Measurements from ENCODE around the gene QSOX2.

The QSOX2 gene

DNA sequence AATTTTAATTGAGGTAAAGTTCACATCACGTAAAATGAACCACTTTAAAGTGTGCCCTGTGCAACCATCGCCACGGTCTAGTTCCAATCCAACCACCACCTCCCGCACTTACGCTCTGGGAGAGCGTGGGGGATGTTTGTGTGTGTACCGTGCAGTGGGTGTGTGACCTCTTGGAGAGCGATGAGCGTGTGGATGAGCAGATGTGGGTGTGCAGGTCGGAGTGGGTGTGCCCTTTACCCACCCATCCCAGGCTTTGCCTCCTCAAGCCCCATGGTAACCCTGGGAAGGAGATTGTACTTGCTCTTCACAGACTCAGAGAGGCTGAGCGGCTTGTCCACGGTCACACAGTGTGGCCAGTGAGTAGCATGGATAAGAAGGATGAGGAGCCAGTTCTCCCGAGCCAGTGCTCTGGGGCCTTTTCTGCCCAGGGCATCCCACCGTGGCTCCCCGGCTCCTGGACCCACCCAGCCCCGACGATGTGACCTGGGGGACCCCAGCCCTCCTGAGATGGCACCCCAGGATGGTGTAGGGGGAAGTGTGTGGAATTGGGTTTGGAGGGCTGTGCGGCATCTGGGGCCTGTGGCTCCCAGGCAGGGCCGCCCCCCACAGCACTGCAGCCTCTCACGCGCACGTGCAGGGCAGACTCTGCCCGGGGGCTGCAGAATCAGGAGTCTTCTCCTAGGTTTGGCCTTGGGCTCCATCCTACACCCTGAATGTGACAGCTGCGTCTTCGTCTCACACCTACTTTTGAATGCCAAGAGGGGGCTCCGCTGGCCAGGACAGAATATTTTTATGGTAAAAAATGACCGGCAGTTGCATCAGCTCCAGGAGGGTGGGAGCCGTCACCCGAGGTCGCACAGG is 54.3 kb downstream of the QSOX2 start:
- no peak for TF ChIP-seq EZH2 (optimal IDR thresholded peaks at IDR 0.05; ENCODE audit: low read depth, low read length)
- TF ChIP-seq EZH2phosphoT487 (IDR thresholded peaks at IDR 0.05; ENCODE audit: low read length), result no peak
- Histone ChIP-seq H3K36me3 (replicated peaks; ENCODE audit: insufficient read depth, low read length) (no peaks in the 10 kb centered on the region), H3K9ac (ENCODE audit: low read length) (no peak overlapping the region), H3K4me2 (ENCODE audit: low read depth, low read length) (no peak overlapping the region), H3K9me3 (replicated peaks; ENCODE audit: insufficient read depth, low read length) (no peaks in the 10 kb centered on the region), H3F3A (ENCODE audit: insufficient read depth, low read length) (no peaks in the 10 kb centered on the region), H3K27me3 (replicated peaks; ENCODE audit: insufficient read depth, low read length) (peaks cover 89% of the 10 kb centered on the region), H3K79me2 (ENCODE audit: low read length) (no peaks in the 10 kb centered on the region), H4K20me1 (ENCODE audit: insufficient read depth, low read length) (no peaks in the 10 kb centered on the region; the same call in 1 of the 2 replicates), H3K4me1 (ENCODE audit: low read length) (no peaks in the 10 kb centered on the region), H3K9me2 (replicated peaks; ENCODE audit: insufficient read depth, low read length) (no peaks in the 10 kb centered on the region), H3K4me3 (ENCODE audit: low read length) (no peak overlapping the region), H3K27ac (ENCODE audit: low read length) (no peak overlapping the region), H2AFZ (ENCODE audit: low read length) (no peak overlapping the region)
- no peak for DNase-seq

DNA sequence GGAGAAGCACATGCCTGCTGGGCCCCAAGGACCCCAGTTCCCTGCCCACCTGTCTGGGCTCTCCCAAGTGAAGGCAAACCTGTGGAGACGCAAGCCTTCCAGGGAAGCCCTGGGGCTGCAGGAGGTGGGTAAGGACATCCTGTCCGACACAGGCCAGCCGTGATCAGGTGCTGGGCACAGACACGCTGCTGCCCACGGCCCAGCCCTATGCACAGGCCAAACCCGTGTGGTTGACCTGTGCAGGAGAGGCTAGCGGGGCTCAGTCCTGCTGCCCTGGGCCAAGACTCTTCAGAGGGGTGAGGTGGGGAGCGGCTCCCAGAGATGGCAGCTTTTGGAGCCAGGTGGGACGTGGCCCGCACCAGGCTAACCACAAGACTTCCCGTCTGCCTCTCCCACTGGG is 55.0 kb downstream of the QSOX2 start:
- no peak overlapping the region for H3K9ac ChIP-seq (ENCODE audit: low read length)
- no peaks in the 10 kb centered on the region for H3K9me3 ChIP-seq (replicated peaks; ENCODE audit: insufficient read depth, low read length)
- no peak overlapping the region for H3K27ac ChIP-seq (ENCODE audit: low read length)
- no peaks in the 10 kb centered on the region for H3K4me1 ChIP-seq (ENCODE audit: low read length)
- H3K4me3 ChIP-seq (ENCODE audit: low read length), result no peak overlapping the region
- H4K20me1 ChIP-seq (ENCODE audit: insufficient read depth, low read length), result no peaks in the 10 kb centered on the region; the same call in 1 of the 2 replicates
- H3F3A ChIP-seq (ENCODE audit: insufficient read depth, low read length), result no peaks in the 10 kb centered on the region
- H3K79me2 ChIP-seq (ENCODE audit: low read length), result no peaks in the 10 kb centered on the region
- peaks cover 87% of the 10 kb centered on the region for H3K27me3 ChIP-seq (replicated peaks; ENCODE audit: insufficient read depth, low read length)
- DNase-seq, result no peak
- no peaks in the 10 kb centered on the region for H3K36me3 ChIP-seq (replicated peaks; ENCODE audit: insufficient read depth, low read length)
- TF ChIP-seq, protein P1, sequence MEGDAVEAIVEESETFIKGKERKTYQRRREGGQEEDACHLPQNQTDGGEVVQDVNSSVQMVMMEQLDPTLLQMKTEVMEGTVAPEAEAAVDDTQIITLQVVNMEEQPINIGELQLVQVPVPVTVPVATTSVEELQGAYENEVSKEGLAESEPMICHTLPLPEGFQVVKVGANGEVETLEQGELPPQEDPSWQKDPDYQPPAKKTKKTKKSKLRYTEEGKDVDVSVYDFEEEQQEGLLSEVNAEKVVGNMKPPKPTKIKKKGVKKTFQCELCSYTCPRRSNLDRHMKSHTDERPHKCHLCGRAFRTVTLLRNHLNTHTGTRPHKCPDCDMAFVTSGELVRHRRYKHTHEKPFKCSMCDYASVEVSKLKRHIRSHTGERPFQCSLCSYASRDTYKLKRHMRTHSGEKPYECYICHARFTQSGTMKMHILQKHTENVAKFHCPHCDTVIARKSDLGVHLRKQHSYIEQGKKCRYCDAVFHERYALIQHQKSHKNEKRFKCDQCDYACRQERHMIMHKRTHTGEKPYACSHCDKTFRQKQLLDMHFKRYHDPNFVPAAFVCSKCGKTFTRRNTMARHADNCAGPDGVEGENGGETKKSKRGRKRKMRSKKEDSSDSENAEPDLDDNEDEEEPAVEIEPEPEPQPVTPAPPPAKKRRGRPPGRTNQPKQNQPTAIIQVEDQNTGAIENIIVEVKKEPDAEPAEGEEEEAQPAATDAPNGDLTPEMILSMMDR (IDR thresholded peaks at IDR 0.05; ENCODE audit: low read length), result no peak
- no peaks in the 10 kb centered on the region for H3K9me2 ChIP-seq (replicated peaks; ENCODE audit: insufficient read depth, low read length)
- no peak overlapping the region for H3K4me2 ChIP-seq (ENCODE audit: low read depth, low read length)
- no peak overlapping the region for H2AFZ ChIP-seq (ENCODE audit: low read length)

DNA sequence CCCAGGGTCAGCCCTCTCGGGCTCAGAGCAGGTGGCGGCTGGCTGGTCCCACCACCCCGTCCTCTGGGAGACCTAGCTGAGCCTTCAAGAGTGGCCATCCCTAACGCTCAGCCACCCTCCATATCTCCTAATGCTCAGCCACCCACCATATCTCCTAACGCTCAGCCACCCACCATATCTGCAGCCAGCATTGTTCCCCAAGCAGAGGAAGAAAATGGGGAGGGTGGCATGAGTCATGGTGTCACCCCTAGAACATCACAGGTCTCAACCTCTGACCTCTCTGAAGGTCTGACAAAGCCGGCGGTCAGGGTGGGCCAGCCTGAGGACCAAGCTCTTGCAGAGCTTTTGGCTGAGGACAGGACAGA is 55.4 kb downstream of the QSOX2 start:
- Histone ChIP-seq H3K36me3 (replicated peaks; ENCODE audit: insufficient read depth, low read length) (no peaks in the 10 kb centered on the region), H3K27me3 (replicated peaks; ENCODE audit: insufficient read depth, low read length) (peaks cover 89% of the 10 kb centered on the region), H3K9me3 (replicated peaks; ENCODE audit: insufficient read depth, low read length) (no peaks in the 10 kb centered on the region), H3K27ac (ENCODE audit: low read length) (no peak overlapping the region), H4K20me1 (ENCODE audit: insufficient read depth, low read length) (no peaks in the 10 kb centered on the region; the same call in 1 of the 2 replicates), H3K4me3 (ENCODE audit: low read length) (no peak overlapping the region), H3K9ac (ENCODE audit: low read length) (no peak overlapping the region), H3F3A (ENCODE audit: insufficient read depth, low read length) (no peaks in the 10 kb centered on the region), H3K79me2 (ENCODE audit: low read length) (no peaks in the 10 kb centered on the region), H2AFZ (ENCODE audit: low read length) (no peak overlapping the region), H3K4me2 (ENCODE audit: low read depth, low read length) (no peak overlapping the region), H3K4me1 (ENCODE audit: low read length) (no peaks in the 10 kb centered on the region), H3K9me2 (replicated peaks; ENCODE audit: insufficient read depth, low read length) (no peaks in the 10 kb centered on the region)
- no peak for TF ChIP-seq EZH2phosphoT487 (IDR thresholded peaks at IDR 0.05; ENCODE audit: low read length)
- TF ChIP-seq, protein P1 (IDR thresholded peaks at IDR 0.05; ENCODE audit: low read length), result no peak
- no peak for TF ChIP-seq EZH2 (optimal IDR thresholded peaks at IDR 0.05; ENCODE audit: low read depth, low read length)
- no peak for DNase-seq
